Prostate gland (tissue), 2 donors: ENCODE measurements around the gene SOX10.

ENCODE experiments used
- POLR2A ChIP-seq: fragments of 450-650 bp; IDR thresholded peaks from one replicate; pipeline ENCODE4 v1.6.1; 2016; ENCODE audit warnings: antibody characterized with exemption, mild to moderate bottlenecking
- TF ChIP-seq, protein P1 (sequence below), 4 experiments: fragments of 200-600 bp in 2 of 4; fragments of 450-650 bp in 2 of 4; sonication (generic) in 2 of 4; IDR thresholded peaks; 1 replicate in 3 of 4; 2 replicates in 1 of 4; pipeline ENCODE4 v1.5.1; 2016 to 2019; ENCODE audit warnings: antibody characterized with exemption in 4 of 4, mild to moderate bottlenecking in 2 of 4, moderate library complexity in 2 of 4

DNA sequence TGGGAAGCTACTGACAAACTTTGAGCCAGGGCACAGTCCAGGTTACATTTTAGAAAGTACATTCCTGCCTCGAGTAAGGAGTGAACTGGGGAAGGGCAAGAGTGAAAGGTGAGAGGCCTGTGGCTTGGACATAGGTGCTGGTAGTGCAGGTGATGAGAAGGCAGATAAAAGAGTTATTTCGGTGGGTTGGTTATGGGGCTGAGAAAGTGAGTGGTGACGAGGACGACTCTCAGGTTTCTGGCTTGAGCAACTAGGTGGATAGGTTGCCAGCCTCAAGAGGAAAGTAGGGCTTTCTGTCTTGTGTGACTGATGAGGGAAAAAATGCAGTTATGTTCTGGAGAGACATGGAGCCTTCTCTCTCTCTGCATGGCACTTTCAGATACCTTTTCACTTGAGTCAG, 27.1 kb downstream of the SOX10 start:
- TF ChIP-seq, protein P1, sequence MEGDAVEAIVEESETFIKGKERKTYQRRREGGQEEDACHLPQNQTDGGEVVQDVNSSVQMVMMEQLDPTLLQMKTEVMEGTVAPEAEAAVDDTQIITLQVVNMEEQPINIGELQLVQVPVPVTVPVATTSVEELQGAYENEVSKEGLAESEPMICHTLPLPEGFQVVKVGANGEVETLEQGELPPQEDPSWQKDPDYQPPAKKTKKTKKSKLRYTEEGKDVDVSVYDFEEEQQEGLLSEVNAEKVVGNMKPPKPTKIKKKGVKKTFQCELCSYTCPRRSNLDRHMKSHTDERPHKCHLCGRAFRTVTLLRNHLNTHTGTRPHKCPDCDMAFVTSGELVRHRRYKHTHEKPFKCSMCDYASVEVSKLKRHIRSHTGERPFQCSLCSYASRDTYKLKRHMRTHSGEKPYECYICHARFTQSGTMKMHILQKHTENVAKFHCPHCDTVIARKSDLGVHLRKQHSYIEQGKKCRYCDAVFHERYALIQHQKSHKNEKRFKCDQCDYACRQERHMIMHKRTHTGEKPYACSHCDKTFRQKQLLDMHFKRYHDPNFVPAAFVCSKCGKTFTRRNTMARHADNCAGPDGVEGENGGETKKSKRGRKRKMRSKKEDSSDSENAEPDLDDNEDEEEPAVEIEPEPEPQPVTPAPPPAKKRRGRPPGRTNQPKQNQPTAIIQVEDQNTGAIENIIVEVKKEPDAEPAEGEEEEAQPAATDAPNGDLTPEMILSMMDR (IDR thresholded peaks at IDR 0.05) = no peak
- TF ChIP-seq POLR2A = no peak
